A549 (cell line): Measurements from ENCODE around the gene RNPEP.

Experiments used
- HDAC2 ChIP-seq: fragments of 200-600 bp; sonication (generic); IDR thresholded peaks from 2 replicates; pipeline ENCODE4 v1.6.1; 2016
- JUN ChIP-seq, 2 experiments: fragments of >200 bp; sonication (Bioruptor Twin); formaldehyde crosslinking; IDR thresholded peaks; 2 replicates in 1 of 2; 3 replicates in 1 of 2; pipeline ENCODE4 v1.6.1; 2016 to 2017
- POLR2A ChIP-seq: IDR thresholded peaks from 2 replicates; pipeline ENCODE4 v1.6.1; 2012; ENCODE audit warnings: mild to moderate bottlenecking, low read length
- POLR2AphosphoS2 ChIP-seq: conservative IDR thresholded peaks from 2 replicates; pipeline ENCODE4 v1.6.1; 2012; ENCODE audit warnings: low read length, improper control_type of control experiment, inconsistent platforms
- TF ChIP-seq, protein P1 (sequence below): fragments of >200 bp; sonication (Bioruptor Twin); formaldehyde crosslinking; IDR thresholded peaks from 3 replicates; pipeline ENCODE4 v1.5.1; 2016

DNA sequence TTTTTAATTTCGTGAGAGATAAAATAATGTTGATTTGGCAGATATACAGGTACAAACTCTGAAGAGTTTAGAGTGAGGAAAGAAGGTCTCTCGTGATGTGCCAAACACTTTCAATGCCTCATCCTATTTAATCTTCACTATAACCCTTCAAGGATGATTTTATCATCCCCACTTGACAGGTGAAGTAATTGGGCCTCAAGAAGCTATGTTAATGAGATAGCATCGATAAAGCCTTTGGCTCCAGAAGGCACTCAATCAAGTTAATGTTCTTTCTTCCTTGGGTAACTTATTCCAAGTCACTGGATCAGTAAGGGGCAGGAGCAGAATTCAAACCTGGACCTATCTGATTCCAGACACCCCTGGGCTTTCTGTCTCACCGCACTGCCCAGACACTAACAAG is 43.3 kb upstream of the RNPEP start:
- TF ChIP-seq, protein P1, sequence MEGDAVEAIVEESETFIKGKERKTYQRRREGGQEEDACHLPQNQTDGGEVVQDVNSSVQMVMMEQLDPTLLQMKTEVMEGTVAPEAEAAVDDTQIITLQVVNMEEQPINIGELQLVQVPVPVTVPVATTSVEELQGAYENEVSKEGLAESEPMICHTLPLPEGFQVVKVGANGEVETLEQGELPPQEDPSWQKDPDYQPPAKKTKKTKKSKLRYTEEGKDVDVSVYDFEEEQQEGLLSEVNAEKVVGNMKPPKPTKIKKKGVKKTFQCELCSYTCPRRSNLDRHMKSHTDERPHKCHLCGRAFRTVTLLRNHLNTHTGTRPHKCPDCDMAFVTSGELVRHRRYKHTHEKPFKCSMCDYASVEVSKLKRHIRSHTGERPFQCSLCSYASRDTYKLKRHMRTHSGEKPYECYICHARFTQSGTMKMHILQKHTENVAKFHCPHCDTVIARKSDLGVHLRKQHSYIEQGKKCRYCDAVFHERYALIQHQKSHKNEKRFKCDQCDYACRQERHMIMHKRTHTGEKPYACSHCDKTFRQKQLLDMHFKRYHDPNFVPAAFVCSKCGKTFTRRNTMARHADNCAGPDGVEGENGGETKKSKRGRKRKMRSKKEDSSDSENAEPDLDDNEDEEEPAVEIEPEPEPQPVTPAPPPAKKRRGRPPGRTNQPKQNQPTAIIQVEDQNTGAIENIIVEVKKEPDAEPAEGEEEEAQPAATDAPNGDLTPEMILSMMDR: no peak
- no peak for TF ChIP-seq POLR2A
- no peak for TF ChIP-seq POLR2AphosphoS2
- no peak for TF ChIP-seq HDAC2
- no peak for TF ChIP-seq JUN (IDR thresholded peaks at IDR 0.05)
